ENCODE results near the gene PRLR.

The PRLR gene

DNA sequence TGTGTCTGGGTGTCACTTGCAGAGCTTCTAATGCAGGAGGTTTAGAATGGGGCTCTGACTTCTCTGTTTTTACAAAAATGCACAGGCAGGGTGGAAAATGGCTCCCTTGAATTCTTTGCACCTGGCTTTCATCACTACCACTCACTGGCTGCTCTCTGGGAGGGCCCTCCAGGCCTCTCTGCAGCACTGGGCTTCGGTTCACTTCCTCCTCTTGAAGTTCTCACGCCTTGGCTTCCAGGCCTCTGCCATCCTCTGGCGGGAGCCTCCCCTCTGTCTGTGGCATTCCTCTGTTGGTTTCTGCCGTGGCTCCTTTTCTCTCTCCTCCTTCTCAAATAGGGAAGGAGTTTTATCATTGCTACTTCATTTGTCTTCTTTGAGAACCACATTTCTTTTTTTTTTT lies 2.8 kb upstream of the PRLR start:
- DNase-seq, result no peak

DNA sequence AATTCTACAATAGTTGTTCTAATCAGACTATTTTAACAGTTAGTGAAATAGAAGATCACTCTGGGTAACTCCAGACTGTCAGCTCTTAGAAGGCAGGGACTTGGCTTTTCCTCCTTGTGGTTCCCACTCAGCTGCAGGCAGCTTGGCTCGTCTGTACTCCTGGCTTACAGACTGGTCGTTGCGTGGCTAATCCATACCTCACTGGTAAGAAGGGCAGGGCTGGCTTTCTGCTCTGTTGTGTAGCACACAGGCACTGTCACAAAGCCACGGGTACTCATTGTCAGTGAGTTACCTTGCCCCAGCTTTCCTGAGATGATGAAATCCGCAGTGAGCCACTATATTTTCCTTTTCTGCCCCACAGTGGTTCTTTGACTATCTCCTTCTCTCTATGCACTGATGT lies 1.8 kb upstream of the PRLR start:
- DNase-seq, result no peak

DNA sequence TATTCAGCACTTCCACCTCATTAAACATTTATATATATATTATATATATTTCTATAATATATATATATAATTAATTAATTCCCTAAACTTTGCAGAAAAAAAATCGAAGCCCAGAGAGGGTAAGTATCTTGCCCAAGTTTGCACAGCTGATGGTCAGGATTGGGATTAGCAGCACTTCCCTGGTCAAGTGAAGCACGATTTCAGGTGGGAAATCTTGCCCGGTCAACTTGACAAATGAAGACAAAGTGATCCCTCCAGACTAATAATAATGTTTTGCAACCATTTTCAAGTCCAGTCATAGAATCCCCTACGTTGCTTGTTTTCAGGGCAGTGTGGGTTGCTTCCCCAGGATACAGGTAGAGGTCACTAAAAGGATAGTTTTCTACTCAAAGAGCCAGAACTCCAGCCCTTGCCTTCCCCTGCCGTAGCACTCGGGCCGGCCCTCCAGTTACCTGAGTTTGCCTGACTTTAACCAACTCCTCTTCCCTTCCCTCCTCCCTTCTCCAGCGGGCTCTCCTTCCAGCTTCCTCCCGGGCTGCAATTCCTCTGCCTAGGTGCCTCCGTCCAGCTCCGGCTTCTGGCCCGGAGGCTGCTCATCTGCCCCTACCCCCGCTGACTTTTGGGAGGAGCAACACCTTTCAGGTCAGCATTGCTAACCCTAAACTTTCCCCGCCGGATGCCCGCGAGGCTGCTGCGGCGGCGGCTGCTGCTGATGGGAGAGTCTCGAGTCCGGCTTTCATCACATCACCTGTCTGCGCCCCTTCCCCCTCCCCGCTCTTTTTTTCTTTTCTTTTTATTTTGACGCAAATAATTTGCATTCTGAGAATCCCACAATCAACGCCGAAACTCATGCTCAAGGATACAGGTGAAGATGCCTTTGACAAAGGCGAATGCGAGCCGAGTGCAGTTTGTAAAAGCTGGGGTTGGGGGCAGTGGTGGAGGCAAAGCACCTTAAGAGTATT lies 930 bp downstream of the PRLR start:
- DNase-seq, result no peak

DNA sequence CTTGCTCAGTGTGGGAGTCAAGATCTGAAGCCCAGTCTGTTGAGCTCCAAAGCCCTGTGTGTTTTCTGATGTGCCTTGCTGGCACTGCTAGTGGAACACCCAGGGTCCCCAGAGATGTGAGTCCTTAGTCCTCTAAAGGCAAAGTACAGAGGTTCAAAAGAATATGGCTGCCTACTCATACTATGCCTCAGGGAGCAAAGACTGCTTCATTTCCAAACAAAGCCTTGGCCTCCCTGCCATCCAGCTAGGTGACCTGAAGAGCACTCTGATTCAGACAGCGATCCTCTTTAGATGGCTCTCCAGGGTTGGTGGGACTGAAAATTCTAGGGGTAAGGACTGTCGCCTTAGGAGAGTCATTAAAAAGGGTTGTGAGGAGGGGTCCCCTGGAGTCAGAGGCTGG lies 2.0 kb downstream of the PRLR start:
- DNase-seq, result no peak

DNA sequence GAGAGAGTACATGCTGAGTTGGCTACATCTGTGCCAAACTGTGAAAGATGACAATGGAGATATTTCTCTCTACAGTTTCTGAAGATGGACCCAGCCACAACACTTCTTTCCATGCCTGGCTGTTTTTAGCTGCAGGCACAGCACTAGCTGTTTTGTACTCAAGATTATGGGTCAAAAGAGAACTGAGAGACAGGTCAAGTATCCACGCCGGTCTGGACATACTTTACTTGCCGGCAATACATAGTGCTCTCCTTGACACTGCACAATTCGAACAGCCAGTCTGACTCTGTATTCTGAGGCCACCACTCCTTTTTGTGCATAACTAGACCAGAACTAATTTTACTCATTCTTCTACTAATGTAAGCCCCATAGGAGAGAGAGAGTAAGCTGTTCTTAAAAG lies 2.6 kb downstream of the PRLR start:
- DNase-seq, result no peak

DNA sequence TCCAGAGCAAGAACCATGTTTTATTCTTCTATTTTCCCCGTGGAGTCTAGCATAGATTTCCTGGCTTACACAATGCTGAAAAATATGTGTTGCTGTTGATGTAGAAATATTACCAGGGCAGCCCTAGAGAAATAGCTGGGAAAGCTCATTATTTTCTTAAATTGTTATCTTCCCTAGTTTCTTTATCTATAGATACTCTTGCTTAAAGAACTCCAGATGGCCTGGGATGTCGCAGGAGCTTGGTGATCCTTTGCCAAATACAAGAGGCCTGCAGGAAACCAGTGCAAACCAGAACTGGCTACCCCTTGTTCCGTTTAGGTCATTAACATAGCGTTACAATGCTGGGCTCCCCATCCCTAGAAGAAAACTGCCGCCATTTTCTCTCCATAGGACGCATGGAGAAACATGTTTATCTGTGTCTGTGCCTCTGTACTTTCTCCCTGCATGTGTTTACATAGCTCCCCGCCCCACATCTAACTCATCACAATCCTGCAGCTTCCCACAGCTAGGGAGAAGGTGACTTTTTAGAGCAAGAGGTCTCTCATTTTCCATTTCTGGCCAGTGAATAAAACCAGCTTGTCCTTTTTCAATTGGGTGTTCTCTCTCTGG lies 6.4 kb downstream of the PRLR start:
- no peak for DNase-seq

DNA sequence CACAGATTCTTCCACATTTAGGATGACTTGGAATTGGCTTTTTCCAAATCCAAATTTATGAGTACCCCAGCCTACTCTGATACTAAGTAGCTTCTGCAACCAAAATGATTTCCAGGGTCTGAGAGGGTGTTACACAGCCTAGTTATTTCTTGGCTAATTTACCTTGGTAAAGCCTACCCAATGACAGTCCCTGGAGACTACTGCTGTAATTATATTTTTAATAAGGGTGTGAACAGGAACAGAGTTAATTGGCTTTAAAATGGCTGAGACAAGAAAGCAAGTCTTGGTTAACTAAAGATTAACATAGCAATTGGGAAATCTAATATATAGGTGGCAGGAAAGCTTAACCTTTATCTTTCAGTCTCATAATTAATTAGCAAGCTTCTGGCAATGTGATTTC lies 9.3 kb downstream of the PRLR start:
- no peak for DNase-seq

DNA sequence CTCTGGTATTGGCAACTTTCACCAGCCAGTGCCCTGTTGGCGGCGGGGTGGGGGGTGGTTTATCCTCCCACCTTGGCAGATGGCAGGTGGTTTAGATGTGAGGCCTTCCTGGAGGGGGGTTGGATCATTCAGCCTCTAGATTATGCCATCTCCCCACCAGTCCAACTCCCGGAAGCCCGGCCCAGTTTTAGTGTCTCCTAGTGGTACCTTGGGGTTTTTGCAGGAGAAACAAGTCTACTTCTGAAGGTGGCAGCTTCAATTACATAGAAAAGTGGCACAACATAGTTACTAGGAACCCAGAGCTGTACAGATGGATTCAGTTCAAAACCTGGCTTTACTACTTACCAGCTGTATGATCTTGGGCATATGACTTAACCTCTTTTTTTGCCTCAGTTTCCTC lies 11.3 kb downstream of the PRLR start:
- DNase-seq, result no peak

DNA sequence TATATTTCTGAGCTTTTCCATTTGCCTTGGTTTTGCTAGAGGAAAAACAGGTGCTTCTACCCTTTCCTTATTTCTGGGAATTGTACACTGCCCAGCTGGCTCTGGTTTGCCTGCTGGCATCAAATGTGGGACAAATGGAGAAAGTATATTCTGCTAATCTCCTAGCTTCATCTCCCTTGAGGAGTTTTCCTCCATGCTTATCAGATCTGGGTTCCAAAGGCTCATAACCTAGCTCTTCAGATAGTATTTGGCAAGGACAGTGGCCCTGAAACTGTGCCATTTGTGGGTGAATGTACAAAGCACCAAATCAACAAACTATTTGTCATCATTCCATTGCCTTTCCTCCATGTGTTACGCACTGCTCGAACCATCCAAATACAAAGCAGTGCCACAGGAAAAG lies 16.2 kb downstream of the PRLR start:
- no peak for DNase-seq

DNA sequence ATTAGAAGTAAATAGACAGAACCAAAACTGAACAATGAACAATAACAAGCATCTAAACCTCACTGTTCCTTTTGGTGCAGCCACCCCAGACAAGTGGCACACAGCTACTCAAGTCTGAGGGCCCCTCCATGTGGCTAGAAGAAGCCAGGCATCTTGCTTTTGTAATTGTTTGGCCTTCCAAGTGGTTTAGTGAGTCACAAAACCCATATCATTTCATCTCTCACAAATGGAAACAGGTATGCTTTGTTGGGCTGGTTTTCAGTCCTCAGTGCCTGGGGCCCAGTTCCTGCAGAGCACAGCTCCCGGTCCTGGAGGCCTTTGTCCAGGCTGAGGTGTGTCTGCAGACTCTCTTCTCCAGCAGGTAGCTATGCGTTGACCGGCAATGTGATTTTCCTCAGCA lies 16.7 kb downstream of the PRLR start:
- DNase-seq, result no peak

DNA sequence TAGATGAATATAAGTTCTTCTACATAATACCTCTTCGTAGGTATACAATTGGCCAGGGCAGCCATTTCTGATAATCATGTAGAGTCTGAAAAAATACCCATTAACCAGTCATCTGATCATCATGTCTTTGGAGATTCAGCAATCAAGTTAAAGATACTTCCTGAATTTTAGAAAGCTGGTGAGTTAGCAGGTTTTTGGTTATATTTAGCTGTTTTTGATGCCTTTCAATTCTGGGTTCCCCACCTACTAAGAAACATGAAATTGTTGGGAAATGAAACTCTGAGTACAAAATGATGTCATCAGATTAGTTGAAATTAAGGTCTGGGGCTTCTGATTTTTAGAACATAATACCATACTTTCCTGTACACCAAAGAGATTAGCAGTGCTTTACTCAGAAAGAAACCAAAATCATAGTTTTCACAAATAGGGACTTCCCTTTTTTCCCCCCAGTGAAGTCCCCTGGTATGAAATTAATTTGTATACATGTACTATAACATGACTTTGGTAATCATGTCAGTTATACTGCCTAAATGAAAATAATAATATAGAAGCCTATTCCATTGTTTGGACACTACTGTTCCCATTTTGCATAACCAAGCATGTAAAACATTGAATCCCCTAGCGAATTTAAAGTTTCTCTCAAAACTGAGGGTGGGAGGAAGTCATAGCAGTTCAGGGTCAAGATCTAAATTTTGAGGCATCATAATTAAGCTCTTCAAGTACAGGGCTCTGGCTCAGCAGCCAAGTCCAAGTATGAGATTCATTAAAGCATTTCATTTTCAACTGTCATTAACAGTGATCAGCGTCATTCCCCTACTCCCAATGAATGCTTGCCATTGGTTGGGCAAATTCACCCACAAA lies 17.9 kb downstream of the PRLR start:
- no peak for DNase-seq

DNA sequence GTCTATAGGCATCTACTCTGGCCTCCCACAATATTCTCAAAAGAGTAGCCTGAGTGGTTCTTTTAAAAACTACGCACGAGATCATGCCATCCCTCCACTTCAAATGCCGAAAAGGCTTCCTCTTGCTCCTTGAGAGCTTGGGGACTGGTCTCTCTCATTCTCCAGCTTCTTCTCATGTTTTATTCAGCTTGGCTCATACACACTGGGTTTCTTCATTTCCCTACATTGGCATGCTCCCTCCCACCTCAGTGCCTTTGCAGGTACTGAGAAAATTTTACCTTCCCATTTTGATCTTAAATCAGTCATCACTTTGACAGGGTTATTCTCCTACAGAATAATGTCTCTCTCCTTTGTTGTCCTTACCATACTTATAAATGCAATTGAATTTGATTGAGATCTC lies 20.4 kb downstream of the PRLR start:
- DNase-seq, result no peak

DNA sequence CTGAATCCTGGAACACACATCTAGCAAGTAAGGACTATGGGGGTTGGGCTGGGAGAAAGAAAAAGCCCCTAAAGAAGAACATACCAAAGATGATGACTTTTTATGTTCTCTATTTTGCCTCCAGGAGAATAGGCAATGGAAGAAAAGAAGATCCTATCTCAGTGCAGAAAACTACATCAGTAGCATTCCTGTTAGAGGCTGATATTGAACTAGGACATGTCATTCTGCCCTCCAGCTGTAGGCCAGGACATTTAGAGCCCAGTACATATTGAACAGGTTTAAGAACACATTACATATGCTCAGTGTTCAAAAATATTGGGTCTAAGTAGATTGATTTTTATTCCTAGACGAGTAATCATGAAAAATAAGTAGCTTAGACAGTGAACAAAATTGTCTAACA lies 24.7 kb downstream of the PRLR start:
- no peak for DNase-seq

DNA sequence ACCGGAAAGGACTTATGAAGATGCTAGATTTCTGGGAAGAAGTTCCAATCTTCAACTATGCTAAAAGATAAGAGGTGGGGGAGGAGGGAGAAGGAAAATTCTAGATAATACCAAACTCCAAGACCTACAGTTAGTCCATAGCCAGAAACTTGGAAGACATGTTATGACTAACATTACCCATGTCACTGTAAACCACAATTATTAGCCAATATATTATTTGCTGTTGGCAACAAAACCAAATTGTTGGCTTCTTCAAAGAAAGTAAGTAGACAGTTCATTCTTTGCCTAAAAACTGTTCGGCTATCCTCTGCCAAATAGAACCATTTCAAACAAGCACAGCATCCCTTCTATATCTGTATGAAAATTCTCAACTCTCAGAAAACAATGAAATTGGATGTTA lies 25.1 kb downstream of the PRLR start:
- no peak for DNase-seq

DNA sequence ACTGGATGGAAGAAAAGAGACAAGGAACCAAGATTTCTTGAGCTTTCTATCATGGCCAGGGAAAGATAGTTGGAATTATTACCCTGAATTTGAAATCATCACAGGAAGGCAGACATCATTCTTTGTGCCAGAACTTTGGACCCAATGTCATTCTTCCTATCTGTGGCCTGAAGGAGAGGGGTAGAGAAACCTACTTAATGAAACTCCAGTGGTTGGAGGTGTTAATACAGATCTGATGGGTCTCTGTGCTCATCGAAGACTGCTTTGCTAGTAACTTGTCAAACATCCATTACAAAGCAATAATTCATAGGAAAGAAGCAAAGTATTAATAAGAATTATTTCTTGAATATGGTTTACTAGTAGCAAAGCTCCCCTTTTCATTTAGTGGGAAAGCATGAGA lies 26.9 kb downstream of the PRLR start:
- no peak for DNase-seq

DNA sequence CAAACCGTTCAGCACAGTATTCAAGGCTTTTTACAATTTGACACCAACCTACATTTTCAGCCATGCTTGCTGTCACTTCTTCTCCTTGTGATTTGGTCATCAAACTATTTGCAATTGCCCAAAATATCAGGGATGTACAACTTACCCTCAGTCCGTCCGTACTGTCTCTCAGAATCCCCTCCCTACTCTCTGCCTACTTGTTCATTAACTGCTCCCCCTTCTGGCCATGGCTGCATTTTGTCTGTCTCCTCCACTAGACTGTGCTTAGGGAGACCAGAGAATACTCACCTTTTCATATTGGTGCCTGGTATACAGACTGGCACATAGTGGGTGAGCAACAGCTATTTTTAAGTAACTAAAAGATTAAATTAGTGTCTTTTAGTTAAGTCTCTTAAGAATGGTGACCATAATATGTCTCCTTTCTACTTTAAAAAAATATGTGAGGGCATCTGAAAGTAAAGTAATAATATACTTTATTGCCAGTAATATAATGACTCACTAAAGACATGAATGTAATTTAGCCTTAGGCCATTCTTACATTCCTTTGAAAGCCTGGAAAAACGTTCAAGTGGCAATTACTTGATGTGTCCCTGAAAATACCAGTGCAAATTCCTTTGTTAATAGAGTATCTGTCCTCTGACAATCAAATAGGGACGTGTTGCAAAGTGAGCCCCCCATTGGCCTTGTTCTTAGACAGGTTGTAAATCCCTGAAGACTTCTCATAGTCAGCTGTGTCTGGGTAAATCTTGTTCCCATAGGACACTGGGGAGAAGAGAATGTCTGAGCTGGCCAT lies 27.8 kb downstream of the PRLR start:
- DNase-seq, result no peak

DNA sequence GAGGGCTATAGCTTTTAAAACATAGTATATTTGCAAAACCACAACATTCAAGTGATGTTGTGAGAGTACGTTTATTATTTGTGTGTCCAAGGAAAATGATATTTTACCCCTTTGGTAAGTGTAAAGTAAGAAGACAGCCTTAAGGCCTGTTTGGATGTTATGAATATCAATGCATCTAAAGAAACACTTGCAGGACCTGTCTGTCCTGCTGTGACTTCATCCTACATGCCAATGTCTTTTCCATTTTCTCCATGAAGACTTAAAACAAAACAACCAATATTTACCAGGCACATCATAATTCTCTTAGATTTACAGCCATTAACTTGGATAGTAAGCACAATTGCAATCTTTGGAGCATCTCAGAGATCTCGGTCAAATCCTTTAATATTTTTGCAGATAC lies 29.0 kb downstream of the PRLR start:
- DNase-seq, result no peak

DNA sequence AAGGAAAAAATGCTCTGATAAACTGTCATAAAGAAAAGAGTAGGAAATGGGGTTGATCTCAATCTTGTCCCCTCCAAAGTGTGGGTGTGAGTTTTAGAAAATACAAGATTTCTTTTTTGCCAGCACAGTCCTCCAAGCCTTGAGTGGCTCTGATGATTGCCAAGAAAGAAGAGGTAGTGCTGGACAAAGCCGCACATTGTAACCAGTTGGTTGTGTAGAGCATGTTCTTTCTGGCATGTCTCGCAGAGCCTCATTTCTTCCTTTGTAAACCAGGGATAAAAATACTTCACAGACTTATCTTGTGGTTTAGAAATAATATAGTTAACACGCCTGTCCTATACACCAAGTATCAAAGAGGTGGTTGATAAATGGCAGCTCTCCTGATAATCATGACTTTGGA lies 30.4 kb downstream of the PRLR start:
- DNase-seq, result no peak

DNA sequence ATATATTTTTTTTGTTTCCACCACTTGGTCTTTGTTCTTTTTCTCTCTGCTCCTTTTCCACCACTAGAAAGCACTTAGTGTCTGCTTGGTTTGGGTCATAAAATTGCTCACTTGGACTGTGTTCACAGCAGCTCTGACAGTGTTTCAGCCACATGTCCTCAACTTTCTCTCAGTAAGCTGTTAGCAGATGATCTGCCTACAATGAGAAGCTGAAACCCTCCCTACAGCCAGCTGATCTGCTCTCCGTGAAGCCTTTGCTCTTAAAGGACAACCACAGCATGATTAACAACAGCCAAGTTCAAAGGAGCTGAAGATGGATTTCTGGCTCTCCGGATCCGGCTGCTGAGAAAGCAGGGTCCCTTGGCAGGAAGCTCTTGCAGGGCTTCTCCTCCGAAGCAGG lies 31.6 kb downstream of the PRLR start:
- no peak for DNase-seq

DNA sequence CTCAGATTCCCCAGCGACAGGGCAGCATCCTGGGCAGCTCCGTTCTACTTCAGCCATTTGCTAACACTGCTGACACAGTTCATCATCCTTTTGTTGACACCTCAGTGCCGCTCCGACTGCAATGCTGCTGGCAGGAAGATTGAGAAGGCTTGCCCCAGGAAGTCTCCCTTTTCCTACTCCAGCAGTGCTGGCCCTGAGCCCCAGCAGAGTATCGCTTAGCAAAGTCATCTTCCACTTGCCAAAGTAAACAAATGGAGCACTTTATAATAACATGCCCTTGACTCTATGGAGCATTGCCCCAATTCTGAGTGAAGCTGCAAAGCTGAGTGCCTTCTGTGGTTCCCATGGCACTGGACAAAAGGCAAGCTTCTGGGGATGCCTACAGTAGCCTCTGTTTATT lies 32.2 kb downstream of the PRLR start:
- DNase-seq, result no peak

DNA sequence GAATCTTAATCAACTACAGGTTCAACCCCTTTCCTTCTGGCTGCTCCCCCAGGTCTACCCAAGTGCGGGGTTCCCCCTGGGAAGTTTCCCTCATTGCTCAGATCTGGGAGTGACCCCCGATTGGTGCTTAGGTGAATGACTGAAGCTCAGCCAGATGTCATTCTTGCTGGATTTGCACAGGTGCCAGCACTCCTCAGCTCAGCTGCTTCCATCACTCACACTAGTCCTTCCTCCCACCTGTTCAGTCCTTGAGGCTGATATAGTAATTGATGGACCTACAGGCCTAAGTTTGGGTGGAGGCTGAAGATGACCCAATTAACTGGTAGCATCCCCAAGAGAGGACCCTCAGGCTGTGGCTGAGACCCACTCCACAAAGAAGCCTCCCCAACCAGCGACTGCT lies 32.9 kb downstream of the PRLR start:
- DNase-seq, result no peak

DNA sequence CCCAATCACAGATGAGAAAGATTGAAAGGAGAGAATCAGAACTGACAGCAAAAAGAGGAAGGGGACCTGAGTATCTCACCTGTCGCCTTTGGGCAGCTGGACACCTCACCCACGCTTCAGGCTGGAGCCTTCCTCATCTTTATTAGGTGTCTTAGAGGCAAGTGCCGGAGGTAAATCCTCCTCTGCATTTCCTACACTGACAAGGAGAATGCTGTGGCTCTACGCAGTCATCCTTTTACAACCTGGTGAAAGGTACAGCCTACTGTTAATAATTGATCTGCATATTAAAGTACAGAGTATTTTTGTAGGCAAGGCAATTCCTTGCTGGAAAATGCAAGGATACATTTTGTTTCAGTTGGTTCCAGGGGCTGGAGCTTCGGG lies 34.8 kb downstream of the PRLR start:
- DNase-seq, result no peak
